ENCODE measurements around the gene SLC35G3. TPM values are rescaled to one million over a fixed set of nuclear protein-coding genes. Genes with fewer than 3 reads are reported as not detected.

Gene SLC35G3
- polyA plus RNA-seq, 1 donor (not counting 4 experiments of a cell fraction or from before 2014, with no cell fraction given): not detected

DNA sequence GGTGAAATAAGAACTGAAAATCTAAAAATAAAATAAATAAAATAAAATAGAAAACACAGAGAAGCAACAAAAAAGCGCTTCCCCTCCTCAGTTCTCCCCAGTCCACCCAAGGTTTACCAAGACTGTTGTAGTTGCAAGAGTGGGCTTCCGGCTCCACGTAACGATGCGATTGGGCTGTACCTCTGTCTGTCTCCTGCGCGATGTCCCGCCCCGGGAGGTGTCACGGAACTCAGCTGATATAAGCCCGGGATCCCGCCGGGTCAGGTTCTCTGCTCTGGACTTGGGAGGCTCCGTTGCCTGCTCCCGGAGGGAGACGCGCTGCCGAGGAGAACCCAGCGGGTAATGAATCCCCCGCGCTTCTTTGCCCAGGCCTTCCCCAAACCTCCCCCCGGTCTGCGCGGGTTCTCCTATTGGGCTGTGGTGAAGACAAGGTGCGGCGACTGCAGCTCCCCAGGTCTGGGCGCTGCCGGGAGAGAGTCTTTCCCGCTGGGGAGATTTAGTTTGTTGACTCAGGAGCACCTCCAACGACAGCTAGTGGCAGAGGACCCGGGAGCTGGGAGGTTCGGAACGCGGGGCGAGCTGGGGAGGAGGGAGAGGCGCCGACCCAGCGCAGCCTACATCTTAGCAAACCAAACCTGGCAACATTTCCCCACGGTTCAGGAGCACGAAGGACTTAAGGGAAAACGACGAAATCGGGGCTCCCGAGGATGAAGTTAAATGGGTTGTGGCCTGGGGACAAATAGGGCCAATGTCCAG lies 48.8 kb upstream of the SLC35G3 start, which contains the start of gene SLFN5:
SLFN5 (plus strand) TSS at position 268 of the 756 bp plus-strand sequence. CDS start 15,619 bp downstream, outside the sequence.
- Histone ChIP-seq H3K9ac (ENCODE audit: control insufficient read depth, extremely low read depth, insufficient read depth, low read length) (peak within 1 kb of the TSS; percentile 98), H4K20me1 (ENCODE audit: control insufficient read depth, extremely low read depth, insufficient read depth, low read length) (no peaks in the 10 kb centered on the region), H3K4me2 (ENCODE audit: control insufficient read depth, extremely low read depth, insufficient read depth, low read depth, low read length) (peak within 1 kb of the TSS; percentile 93), H3K36me3 (ENCODE audit: control insufficient read depth in 2 of 2, extremely low read depth in 1 of 2, insufficient read depth in 2 of 2, low read length in 2 of 2) (peaks cover 4 to 11% of the 10 kb centered on the region in 2 experiments), H3K79me2 (ENCODE audit: control insufficient read depth, insufficient read depth, low read length) (peaks cover 43% of the 10 kb centered on the region), H3K9me3 (ENCODE audit: control insufficient read depth, low read depth, low read length) (no peaks in the 10 kb centered on the region), H2AFZ (ENCODE audit: control insufficient read depth, low read length) (peak within 1 kb of the TSS; percentile 74), H3K27me3 (ENCODE audit: control insufficient read depth, extremely low read depth, insufficient read depth, low read length) (no peaks in the 10 kb centered on the region), H3K4me3 (ENCODE audit: control insufficient read depth in 2 of 3, extremely low read depth in 1 of 3, insufficient read depth in 2 of 3, low read depth in 1 of 3, low read length in 3 of 3) (peak within 1 kb of the TSS; percentile 80 to 99 (median 96)), H3K4me1 (ENCODE audit: control insufficient read depth, extremely low read depth, insufficient read depth, low read length) (peaks cover 36% of the 10 kb centered on the region), H3K9me1 (ENCODE audit: control insufficient read depth, extremely low read depth, insufficient read depth, low read length) (peaks cover 3% of the 10 kb centered on the region), H3K27ac (ENCODE audit: control insufficient read depth, insufficient read depth, low read length) (peak within 1 kb of the TSS; percentile 100)
- DNase-seq (ENCODE audit: low read depth, low spot score) (peak; percentile 77), FAIRE-seq (peak; percentile 55)
- dilution Hi-C loops (cut with MboI; ENCODE audit: extremely low pct_ligation_motif_present, low sequenced_read_pairs): no loop called here
- TF ChIP-seq, protein P1, sequence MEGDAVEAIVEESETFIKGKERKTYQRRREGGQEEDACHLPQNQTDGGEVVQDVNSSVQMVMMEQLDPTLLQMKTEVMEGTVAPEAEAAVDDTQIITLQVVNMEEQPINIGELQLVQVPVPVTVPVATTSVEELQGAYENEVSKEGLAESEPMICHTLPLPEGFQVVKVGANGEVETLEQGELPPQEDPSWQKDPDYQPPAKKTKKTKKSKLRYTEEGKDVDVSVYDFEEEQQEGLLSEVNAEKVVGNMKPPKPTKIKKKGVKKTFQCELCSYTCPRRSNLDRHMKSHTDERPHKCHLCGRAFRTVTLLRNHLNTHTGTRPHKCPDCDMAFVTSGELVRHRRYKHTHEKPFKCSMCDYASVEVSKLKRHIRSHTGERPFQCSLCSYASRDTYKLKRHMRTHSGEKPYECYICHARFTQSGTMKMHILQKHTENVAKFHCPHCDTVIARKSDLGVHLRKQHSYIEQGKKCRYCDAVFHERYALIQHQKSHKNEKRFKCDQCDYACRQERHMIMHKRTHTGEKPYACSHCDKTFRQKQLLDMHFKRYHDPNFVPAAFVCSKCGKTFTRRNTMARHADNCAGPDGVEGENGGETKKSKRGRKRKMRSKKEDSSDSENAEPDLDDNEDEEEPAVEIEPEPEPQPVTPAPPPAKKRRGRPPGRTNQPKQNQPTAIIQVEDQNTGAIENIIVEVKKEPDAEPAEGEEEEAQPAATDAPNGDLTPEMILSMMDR (optimal IDR thresholded peaks at IDR 0.05 in 1 of 3, IDR thresholded peaks at IDR 0.05 in 1 of 3, conservative IDR thresholded peaks at IDR 0.05 in 1 of 3; ENCODE audit: extremely low read depth in 1 of 3, insufficient read depth in 2 of 3, low read length in 3 of 3): no peak
- no peak for TF ChIP-seq EZH2 (IDR thresholded peaks at IDR 0.05; ENCODE audit: low read length)

GRCh38 chr17:35242158-35242804 lies 48.1 kb upstream of the SLC35G3 start:
- Histone ChIP-seq H3K27ac (ENCODE audit: control insufficient read depth, insufficient read depth, low read length) (peak overlapping the region; percentile 100), H3K79me2 (ENCODE audit: control insufficient read depth, insufficient read depth, low read length) (peaks cover 36% of the 10 kb centered on the region), H3K27me3 (ENCODE audit: control insufficient read depth, extremely low read depth, insufficient read depth, low read length) (no peaks in the 10 kb centered on the region), H4K20me1 (ENCODE audit: control insufficient read depth, extremely low read depth, insufficient read depth, low read length) (no peaks in the 10 kb centered on the region), H3K36me3 (ENCODE audit: control insufficient read depth in 2 of 2, extremely low read depth in 1 of 2, insufficient read depth in 2 of 2, low read length in 2 of 2) (peaks cover 3 to 5% of the 10 kb centered on the region in 2 experiments), H3K4me3 (ENCODE audit: control insufficient read depth in 2 of 3, extremely low read depth in 1 of 3, insufficient read depth in 2 of 3, low read depth in 1 of 3, low read length in 3 of 3) (peak overlapping the region; percentile 80 to 99 (median 96)), H3K4me2 (ENCODE audit: control insufficient read depth, extremely low read depth, insufficient read depth, low read depth, low read length) (peak overlapping the region; percentile 93), H2AFZ (ENCODE audit: control insufficient read depth, low read length) (peak overlapping the region; percentile 74), H3K4me1 (ENCODE audit: control insufficient read depth, extremely low read depth, insufficient read depth, low read length) (peaks cover 43% of the 10 kb centered on the region), H3K9ac (ENCODE audit: control insufficient read depth, extremely low read depth, insufficient read depth, low read length) (peak overlapping the region; percentile 98), H3K9me1 (ENCODE audit: control insufficient read depth, extremely low read depth, insufficient read depth, low read length) (peaks cover 1% of the 10 kb centered on the region), H3K9me3 (ENCODE audit: control insufficient read depth, low read depth, low read length) (no peaks in the 10 kb centered on the region)
- dilution Hi-C loops (cut with MboI; ENCODE audit: extremely low pct_ligation_motif_present, low sequenced_read_pairs): no loop called here
- TF ChIP-seq EZH2 (IDR thresholded peaks at IDR 0.05; ENCODE audit: low read length): no peak
- TF ChIP-seq, protein P1 (optimal IDR thresholded peaks at IDR 0.05 in 1 of 3, IDR thresholded peaks at IDR 0.05 in 1 of 3, conservative IDR thresholded peaks at IDR 0.05 in 1 of 3; ENCODE audit: extremely low read depth in 1 of 3, insufficient read depth in 2 of 3, low read length in 3 of 3): peak; percentile 21 to 53 (median 49)
- no peak for DNase-seq (ENCODE audit: low read depth, low spot score)
- FAIRE-seq: peak; percentile 76

Data from keratinocyte (primary cell).